Pancreas (tissue), 10 donors: ENCODE data around the gene NECAB3. TPM values are rescaled to one million over a fixed set of nuclear protein-coding genes. Genes with fewer than 3 reads are reported as not detected.

Experiments used
- ATAC-seq, 4 donors: fragments of 200-7000 bp; cut with Tn5 transposase; one replicate each; pipeline versions ENCODE4 v1.8.0 to v1.9.1; 2020; ENCODE audit warnings: mild to moderate bottlenecking in 4 of 4, moderate library complexity in 4 of 4
- DNase-seq, 6 donors: peaks; one replicate each; pipeline ENCODE4 v3.0.0-alpha.2; 2020
- FAIRE-seq: peaks from 2 replicates; lab custom pipeline; 2012; peaks lifted over from hg19 to GRCh38; lab: Jason Lieb, UNC
- H3K27ac ChIP-seq, 4 donors: fragments of 200-600 bp; sonication (generic); 1 replicate in 3 of 4; 2 replicates in 1 of 4; pipeline versions ENCODE4 v1.5.0 to v1.8.0; 2020
- H3K27me3 ChIP-seq, 4 donors: fragments of 200-600 bp; one replicate each; pipeline ENCODE4 v1.8.0; 2021
- H3K36me3 ChIP-seq, 3 donors: fragments of 200-600 bp; sonication (generic) in 1 of 3; one replicate each; pipeline versions ENCODE4 v1.5.0 to v1.8.0; 2020 to 2021
- H3K4me1 ChIP-seq, 3 donors: fragments of 200-600 bp; one replicate each; pipeline ENCODE4 v1.8.0; 2021
- H3K4me3 ChIP-seq, 4 donors: fragments of 200-600 bp; sonication (generic) in 2 of 4; one replicate each; pipeline versions ENCODE4 v1.5.0 to v1.8.0; 2020 to 2021
- H3K9me3 ChIP-seq, 4 donors: fragments of 200-600 bp; one replicate each; pipeline ENCODE4 v1.8.0; 2021
- CTCF ChIP-seq, 4 donors: fragments of 200-600 bp; sonication (generic) in 3 of 4; IDR thresholded peaks; one replicate each; pipeline versions ENCODE4 v1.5.0 to v1.8.0; 2021; ENCODE audit warnings: antibody characterized with exemption in 4 of 4
- WGBS, 2 donors: extraction: QIAGEN DNeasy Blood & Tissue Kit; methylation state at CpG; one replicate each; pipeline ENCODE4 v1.1.7; 2013; 5-methylcytosine and 5-hydroxymethylcytosine counted together
- intact Hi-C, 3 donors: fragments of 100-400 bp; cut with DNase I; formaldehyde crosslinking; loops; one replicate each; pipeline versions ENCODE4 v1.11.1 to v1.14.2; 2022
- polyA plus RNA-seq, 2 donors: library from polyadenylated mRNA; stranded (reverse); fragments of 200-250 nt; gene quantifications; one replicate each; pipeline ENCODE4 v1.2.3, GENCODE V29; 2013
- total RNA-seq, 6 donors: library from RNA; stranded (reverse); fragmentation: NEBNext Ultra II Directional in 4 of 6; extraction: Animal tissue kit (Norgen Biotek cat#: 25700) in 4 of 6; gene quantifications; one replicate each; pipeline versions ENCODE4 v1.2.1 to v1.2.4, GENCODE V29; 2021 to 2023
- donor health status: healthy with polysubstance abuse.
- donor health status: DM: no; HTN: no; CAD: no; lungs with moderate emphysema.
- donor health status: DM: no; HTN: no; CAD: no.
- donor health status: control.
- donor health status: control.
- donor health status: Bipolar disorder and iron deficiency.
- donor health status: DM: yes; HTN: yes; CAD: no.
- donor health status: DM: no; HTN: no; CAD: no.
- donor health status: DM: no; HTN: no; CAD: no.
- donor health status: DM: yes; HTN: yes; CAD: no.

The NECAB3 gene
- total and polyA plus RNA-seq, 8 donors = 15.8 to 40.0 (median 19.5) TPM

- H3K27ac ChIP-seq = no peak overlapping the region
- no peak overlapping the region for H3K4me3 ChIP-seq
- no peaks in the 10 kb centered on the region for H3K4me1 ChIP-seq
- H3K36me3 ChIP-seq = peaks cover 0 to 11% (median 0%) of the 10 kb centered on the region in 3 donors
- no peak for FAIRE-seq
- ATAC-seq = no peak
- 93 to 94% methylated on average over 4 of the region's 4 CpGs for WGBS, 2 donors
- no peak for TF ChIP-seq CTCF (IDR thresholded peaks at IDR 0.05)
- H3K9me3 ChIP-seq = no peaks in the 10 kb centered on the region
- intact Hi-C loops = no loop called here
- DNase-seq = no peak
- no peaks in the 10 kb centered on the region for H3K27me3 ChIP-seq
These were observed 52.4 kb downstream of the NECAB3 start for GRCh38 chr20:33621717-33622400.

- H3K27me3 ChIP-seq = no peaks in the 10 kb centered on the region
- ATAC-seq (no peak), FAIRE-seq (no peak), DNase-seq (no peak)
- no peak overlapping the region for H3K4me3 ChIP-seq
- H3K4me1 ChIP-seq = no peaks in the 10 kb centered on the region
- no peaks in the 10 kb centered on the region for H3K9me3 ChIP-seq
- peaks cover 0 to 22% (median 0%) of the 10 kb centered on the region in 3 donors for H3K36me3 ChIP-seq
- intact Hi-C loops = no loop called here
- H3K27ac ChIP-seq = no peak overlapping the region
- WGBS, 2 donors = 75 to 77% methylated on average over 4 of the region's 4 CpGs
- no peak for TF ChIP-seq CTCF (IDR thresholded peaks at IDR 0.05)
These were observed 62.2 kb downstream of the NECAB3 start for GRCh38 chr20:33612001-33612400.

- Histone ChIP-seq H3K4me3 (no peak overlapping the region), H3K36me3 (peaks cover 0 to 24% (median 0%) of the 10 kb centered on the region in 3 donors), H3K27ac (no peak overlapping the region), H3K4me1 (no peaks in the 10 kb centered on the region), H3K9me3 (no peaks in the 10 kb centered on the region), H3K27me3 (no peaks in the 10 kb centered on the region)
- FAIRE-seq (no peak), ATAC-seq (no peak), DNase-seq (no peak)
- intact Hi-C loops = no loop called here
- 94 to 97% methylated on average over 5 of the region's 5 CpGs for WGBS, 2 donors
- TF ChIP-seq CTCF (IDR thresholded peaks at IDR 0.05) = no peak
These were observed 63.1 kb downstream of the NECAB3 start for GRCh38 chr20:33611106-33611505.

- no peaks in the 10 kb centered on the region for H3K4me1 ChIP-seq
- no peaks in the 10 kb centered on the region for H3K27me3 ChIP-seq
- no peak for TF ChIP-seq CTCF (IDR thresholded peaks at IDR 0.05)
- WGBS, 2 donors = 93 to 100% methylated on average over 2 of the region's 2 CpGs
- FAIRE-seq = no peak
- intact Hi-C loops = no loop called here
- no peak overlapping the region for H3K4me3 ChIP-seq
- H3K27ac ChIP-seq = no peak overlapping the region
- H3K9me3 ChIP-seq = no peaks in the 10 kb centered on the region
- peaks cover 0 to 21% (median 0%) of the 10 kb centered on the region in 3 donors for H3K36me3 ChIP-seq
- ATAC-seq = no peak
- DNase-seq = no peak
These were observed 64.7 kb downstream of the NECAB3 start for GRCh38 chr20:33609504-33609903.

Other genes starting within 250 kb of the NECAB3 start
- 1 to 10 TPM; 4.2 to 8.0 (median 6.1) TPM for gene SNTA1, start 230.7 kb downstream of the NECAB3 start, total RNA-seq
- gene SNTA1, start 230.7 kb downstream of the NECAB3 start, polyA plus RNA-seq = 10 to 100 TPM in 1 of 2 donors, 1 to 10 TPM in 1; 8.3 to 10.9 TPM
- 10 to 100 TPM in 1 of 6 donors, 1 to 10 TPM in 5; 4.7 to 11.6 (median 7.2) TPM for gene CBFA2T2, start 184.3 kb downstream of the NECAB3 start, total RNA-seq
- gene CBFA2T2, start 184.3 kb downstream of the NECAB3 start, polyA plus RNA-seq = 1 to 10 TPM; 7.1 to 8.9 TPM
- under 1 TPM in 4 of 6 donors, not detected in 2; 0.09 to 0.14 (median 0.11) TPM for gene C20orf144, start 12.1 kb downstream of the NECAB3 start, total RNA-seq
- gene C20orf144, start 12.1 kb downstream of the NECAB3 start, polyA plus RNA-seq = under 1 TPM; 0.12 to 0.15 TPM
- 1 to 10 TPM; 2.1 to 3.5 (median 2.7) TPM for gene ACTL10, start 7.5 kb downstream of the NECAB3 start, total RNA-seq
- gene ACTL10, start 7.5 kb downstream of the NECAB3 start, polyA plus RNA-seq = 1 to 10 TPM; 1.6 to 2.2 TPM
- gene E2F1, start 12.0 kb upstream of the NECAB3 start, total RNA-seq = under 1 TPM; 0.23 to 0.92 (median 0.56) TPM
- under 1 TPM; 0.54 to 0.91 TPM for gene E2F1, start 12.0 kb upstream of the NECAB3 start, polyA plus RNA-seq
- gene PXMP4, start 45.9 kb upstream of the NECAB3 start, total RNA-seq = 1 to 10 TPM; 4.5 to 8.2 (median 5.7) TPM
- 1 to 10 TPM; 2.1 to 3.5 TPM for gene PXMP4, start 45.9 kb upstream of the NECAB3 start, polyA plus RNA-seq
- 1 to 10 TPM; 1.1 to 2.9 (median 1.4) TPM for gene ZNF341, start 57.6 kb upstream of the NECAB3 start, total RNA-seq
- gene ZNF341, start 57.6 kb upstream of the NECAB3 start, polyA plus RNA-seq = 1 to 10 TPM; 4.2 to 5.7 TPM
- 10 to 100 TPM; 28.4 to 57.0 (median 37.2) TPM for gene CHMP4B, start 136.9 kb upstream of the NECAB3 start, total RNA-seq
- 10 to 100 TPM; 44.1 to 66.3 TPM for gene CHMP4B, start 136.9 kb upstream of the NECAB3 start, polyA plus RNA-seq